Activated naive CD4-positive, alpha-beta T cell treated with anti-CD3 and anti-CD28 coated beads for 36 hours (primary cell): ENCODE measurements around the gene EHBP1L1. TPM values are rescaled to one million over a fixed set of nuclear protein-coding genes. Genes with fewer than 3 reads are reported as not detected.

Source experiments
- CTCF ChIA-PET: fragments of 350-600 bp; sonication (Branson Sonifier 250); formaldehyde crosslinking; loops from one replicate; lab custom pipeline; 2021; ENCODE audit warnings: antibody characterized with exemption; lab: Charles Lee
- DNase-seq: peaks from one replicate; pipeline ENCODE4 v3.0.0-alpha.2; 2020
- H3K27ac Mint-ChIP-seq: one replicate; pipeline ENCODE4 v1.8.0; 2021; ENCODE audit warnings: mild to moderate bottlenecking, mixed read lengths
- H3K27me3 Mint-ChIP-seq: one replicate; pipeline ENCODE4 v1.8.0; 2021; ENCODE audit warnings: low read depth, mixed read lengths
- H3K36me3 Mint-ChIP-seq: one replicate; pipeline ENCODE4 v1.8.0; 2021; ENCODE audit warnings: low read depth, mixed read lengths
- H3K4me1 Mint-ChIP-seq: one replicate; pipeline ENCODE4 v1.8.0; 2021; ENCODE audit warnings: low read depth, mixed read lengths
- H3K4me3 Mint-ChIP-seq: one replicate; pipeline ENCODE4 v1.8.0; 2021; ENCODE audit warnings: mild to moderate bottlenecking, moderate library complexity, mixed read lengths
- H3K9me3 Mint-ChIP-seq: one replicate; pipeline ENCODE4 v1.8.0; 2021; ENCODE audit warnings: mixed read lengths
- intact Hi-C: fragments of 100-400 bp; cut with micrococcal nuclease; formaldehyde crosslinking; loops from one replicate; pipeline ENCODE4 v1.15.1; 2023
- total RNA-seq, 2 experiments: library from RNA; stranded (reverse); gene quantifications; one replicate each; pipeline ENCODE4 v1.2.3, GENCODE V29; 2021

EHBP1L1 gene
- total RNA-seq, 2 experiments from 2014 or later = 51.9 to 54.6 TPM

GRCh38 chr11:65576867-65577755 is 1.3 kb downstream of the EHBP1L1 start:
- intact Hi-C loops = no loop called here
- CTCF ChIA-PET = interaction anchor here (0.5 to 3.4 kb wide), 7 partner anchors 11 to 210 kb away, joined by 4 to 46 read pairs (median 7); partner anchors contain the start of gene PCNX3
- peaks cover 43% of the 10 kb centered on the region for H3K4me1 Mint-ChIP-seq
- H3K27me3 Mint-ChIP-seq = no peaks in the 10 kb centered on the region
- peak overlapping the region; percentile 77 for H3K27ac Mint-ChIP-seq
- H3K9me3 Mint-ChIP-seq = no peaks in the 10 kb centered on the region
- peak overlapping the region; percentile 83 for H3K4me3 Mint-ChIP-seq
- DNase-seq = peak; percentile 64
- H3K36me3 Mint-ChIP-seq = peaks cover 10% of the 10 kb centered on the region

GRCh38 chr11:65577756-65578109 is 1.9 kb downstream of the EHBP1L1 start:
- intact Hi-C loops = no loop called here
- H3K4me3 Mint-ChIP-seq = peak overlapping the region; percentile 22

GRCh38 chr11:65578134-65578533 is 2.3 kb downstream of the EHBP1L1 start:
- Mint-ChIP-seq H3K4me3 (peak overlapping the region; percentile 22), H3K9me3 (no peaks in the 10 kb centered on the region), H3K27ac (peak overlapping the region; percentile 26), H3K36me3 (peaks cover 10% of the 10 kb centered on the region), H3K27me3 (no peaks in the 10 kb centered on the region), H3K4me1 (peaks cover 38% of the 10 kb centered on the region)
- DNase-seq = no peak
- CTCF ChIA-PET = interaction anchor here (0.6 to 3.4 kb wide), 4 partner anchors 10 to 570 kb away, joined by 4 to 46 read pairs (median 14); no protein-coding TSS in a partner anchor
- intact Hi-C loops = no loop called here

More at GRCh38 chr11:65577756-65578109, 1.9 kb downstream of the EHBP1L1 start:
- Mint-ChIP-seq H3K27me3 (no peaks in the 10 kb centered on the region), H3K4me1 (peaks cover 41% of the 10 kb centered on the region), H3K36me3 (peaks cover 10% of the 10 kb centered on the region), H3K9me3 (no peaks in the 10 kb centered on the region), H3K27ac (peak overlapping the region; percentile 26)
- DNase-seq = no peak
- CTCF ChIA-PET = interaction anchor here (0.5 to 3.4 kb wide), 5 partner anchors 11 to 570 kb away, joined by 4 to 46 read pairs (median 5); no protein-coding TSS in a partner anchor

GRCh38 chr11:65578667-65579066 is 2.8 kb downstream of the EHBP1L1 start:
- no peaks in the 10 kb centered on the region for H3K27me3 Mint-ChIP-seq
- no peak overlapping the region for H3K27ac Mint-ChIP-seq
- intact Hi-C loops = no loop called here
- H3K36me3 Mint-ChIP-seq = peaks cover 10% of the 10 kb centered on the region
- H3K4me1 Mint-ChIP-seq = peaks cover 32% of the 10 kb centered on the region
- H3K4me3 Mint-ChIP-seq = peak overlapping the region; percentile 30
- CTCF ChIA-PET = interaction anchor here (1.0 kb wide), 1 partner anchor 10 kb away, joined by 9 read pairs; no protein-coding TSS in a partner anchor
- no peak for DNase-seq
- no peaks in the 10 kb centered on the region for H3K9me3 Mint-ChIP-seq

- intact Hi-C loops = no loop called here
- H3K4me3 Mint-ChIP-seq = no peak overlapping the region
- CTCF ChIA-PET = interaction anchor here (1.0 kb wide), 2 partner anchors 9 to 15 kb away, joined by 3 to 9 read pairs; no protein-coding TSS in a partner anchor
- H3K9me3 Mint-ChIP-seq = no peaks in the 10 kb centered on the region
- DNase-seq = no peak
- H3K36me3 Mint-ChIP-seq = peaks cover 9% of the 10 kb centered on the region
- peaks cover 29% of the 10 kb centered on the region for H3K4me1 Mint-ChIP-seq
- no peaks in the 10 kb centered on the region for H3K27me3 Mint-ChIP-seq
- H3K27ac Mint-ChIP-seq = peak overlapping the region; percentile 24
Measured at GRCh38 chr11:65579291-65579690, 3.4 kb downstream of the EHBP1L1 start.

GRCh38 chr11:65580031-65580692 is 4.3 kb downstream of the EHBP1L1 start:
- no peak overlapping the region for H3K27ac Mint-ChIP-seq

GRCh38 chr11:65580756-65581155 is 4.9 kb downstream of the EHBP1L1 start:
- intact Hi-C loops = no loop called here
- H3K27ac Mint-ChIP-seq = no peak overlapping the region
- no peaks in the 10 kb centered on the region for H3K27me3 Mint-ChIP-seq
- peaks cover 20% of the 10 kb centered on the region for H3K4me1 Mint-ChIP-seq
- H3K4me3 Mint-ChIP-seq = no peak overlapping the region
- no peaks in the 10 kb centered on the region for H3K9me3 Mint-ChIP-seq
- H3K36me3 Mint-ChIP-seq = peaks cover 7% of the 10 kb centered on the region
- no peak for DNase-seq
- CTCF ChIA-PET = no interaction called here

More at GRCh38 chr11:65580031-65580692, 4.3 kb downstream of the EHBP1L1 start:
- Mint-ChIP-seq H3K36me3 (peaks cover 9% of the 10 kb centered on the region), H3K27me3 (no peaks in the 10 kb centered on the region), H3K9me3 (no peaks in the 10 kb centered on the region), H3K4me3 (no peak overlapping the region), H3K4me1 (peaks cover 25% of the 10 kb centered on the region)
- no peak for DNase-seq
- intact Hi-C loops = no loop called here
- CTCF ChIA-PET = interaction anchor here (1.0 kb wide), 1 partner anchor 14 kb away, joined by 3 read pairs; no protein-coding TSS in a partner anchor

- Mint-ChIP-seq H3K4me1 (peaks cover 25% of the 10 kb centered on the region), H3K27me3 (no peaks in the 10 kb centered on the region), H3K36me3 (peaks cover 7% of the 10 kb centered on the region), H3K4me3 (no peak overlapping the region), H3K9me3 (no peaks in the 10 kb centered on the region), H3K27ac (no peak overlapping the region)
- CTCF ChIA-PET = interaction anchor here (0.9 kb wide), 1 partner anchor 40 kb away, joined by 4 read pairs; no protein-coding TSS in a partner anchor
- intact Hi-C loops = no loop called here
- no peak for DNase-seq
Measured at GRCh38 chr11:65581928-65582327, 6.1 kb downstream of the EHBP1L1 start.

- Mint-ChIP-seq H3K4me1 (peaks cover 23% of the 10 kb centered on the region), H3K27me3 (no peaks in the 10 kb centered on the region), H3K4me3 (no peak overlapping the region), H3K36me3 (peaks cover 4% of the 10 kb centered on the region), H3K27ac (peak overlapping the region; percentile 10), H3K9me3 (no peaks in the 10 kb centered on the region)
- DNase-seq = no peak
- CTCF ChIA-PET = interaction anchor here (1.1 kb wide), 1 partner anchor 10 kb away, joined by 3 read pairs; no protein-coding TSS in a partner anchor
- intact Hi-C loops = no loop called here
Measured at GRCh38 chr11:65583589-65583988, 7.7 kb downstream of the EHBP1L1 start.

GRCh38 chr11:65584106-65584505 is 8.3 kb downstream of the EHBP1L1 start:
- no peak overlapping the region for H3K4me3 Mint-ChIP-seq
- no peak for DNase-seq
- peaks cover 27% of the 10 kb centered on the region for H3K4me1 Mint-ChIP-seq
- H3K27me3 Mint-ChIP-seq = no peaks in the 10 kb centered on the region
- H3K27ac Mint-ChIP-seq = no peak overlapping the region
- intact Hi-C loops = no loop called here
- no peaks in the 10 kb centered on the region for H3K9me3 Mint-ChIP-seq
- CTCF ChIA-PET = interaction anchor here (1.1 to 2.0 kb wide), 2 partner anchors 10 to 11 kb away, joined by 3 to 5 read pairs; partner anchors contain the start of gene FAM89B
- peaks cover 4% of the 10 kb centered on the region for H3K36me3 Mint-ChIP-seq

- no peak for DNase-seq
- Mint-ChIP-seq H3K4me3 (no peak overlapping the region), H3K27ac (no peak overlapping the region), H3K9me3 (no peaks in the 10 kb centered on the region), H3K36me3 (peaks cover 4% of the 10 kb centered on the region), H3K4me1 (peaks cover 29% of the 10 kb centered on the region), H3K27me3 (no peaks in the 10 kb centered on the region)
- intact Hi-C loops = no loop called here
- CTCF ChIA-PET = interaction anchor here (0.9 to 2.0 kb wide), 2 partner anchors 9 to 12 kb away, joined by 3 to 5 read pairs; partner anchors contain the start of gene FAM89B
Measured at GRCh38 chr11:65584723-65585171, 8.9 kb downstream of the EHBP1L1 start.
